HL-60/S4 treated with phorbol 12-myristate 13-acetate at 8.2 ng/mL for 4 days and 3 days (cell line): ENCODE data around the gene CROT.

Experiments
- in situ Hi-C: fragments of 300-500 bp; cut with MboI; formaldehyde crosslinking; loops from 2 replicates; pipeline ENCODE4 v1.15.0; 2022; ENCODE audit warnings: low sequenced_read_pairs

The CROT gene

DNA sequence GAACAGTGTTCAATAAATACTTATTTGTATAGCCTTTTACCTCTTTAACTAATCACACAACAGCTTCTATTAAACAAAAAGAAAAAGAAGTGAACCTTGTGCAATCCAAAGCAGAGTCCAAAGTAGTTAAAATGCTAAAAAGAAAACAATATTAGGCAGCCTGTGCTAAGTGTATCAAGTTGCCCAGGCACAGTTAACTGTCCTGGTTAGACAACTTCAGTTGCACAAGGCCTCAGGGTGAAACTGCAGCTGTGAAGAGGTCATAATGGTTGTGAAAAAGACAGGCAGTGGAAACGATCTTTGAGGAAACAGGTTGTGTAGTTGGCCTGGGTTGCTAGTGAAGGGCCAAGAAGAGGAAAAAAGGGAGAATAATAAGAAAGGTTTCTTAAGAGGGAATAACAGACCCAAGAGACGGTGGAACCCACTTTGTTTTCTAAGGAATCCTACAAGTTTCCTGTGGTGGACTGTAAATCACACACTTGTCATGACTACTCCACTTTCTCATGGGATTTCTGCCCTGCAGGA, 6.0 kb upstream of the CROT start:
- in situ Hi-C loops, result no loop called here

DNA sequence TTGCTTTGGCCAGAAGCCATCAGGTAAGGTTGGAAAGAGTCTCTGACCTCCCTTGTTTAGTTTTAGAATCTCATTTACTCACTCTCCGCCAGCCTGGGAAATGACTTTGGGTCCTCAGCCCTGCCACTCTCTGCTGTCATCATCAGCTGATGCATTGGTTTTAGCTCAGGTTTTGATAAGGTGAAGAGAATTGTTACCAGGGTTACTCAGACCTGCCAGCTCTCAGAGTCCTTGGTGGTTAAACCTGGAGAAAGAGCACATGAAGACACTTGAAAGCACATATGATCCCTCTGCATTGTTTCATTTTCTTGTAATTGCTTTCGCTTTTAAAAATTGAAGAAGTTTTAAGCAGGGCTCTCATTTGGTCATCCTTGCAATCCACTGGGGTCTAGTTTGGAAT, 4.0 kb upstream of the CROT start:
- in situ Hi-C loops, result no loop called here

- in situ Hi-C loops, result no loop called here
Observed at GRCh38 chr7:87342231-87342630, 3.2 kb upstream of the CROT start.

GRCh38 chr7:87344446-87344845, 1.0 kb upstream of the CROT start:
- in situ Hi-C loops, result no loop called here

DNA sequence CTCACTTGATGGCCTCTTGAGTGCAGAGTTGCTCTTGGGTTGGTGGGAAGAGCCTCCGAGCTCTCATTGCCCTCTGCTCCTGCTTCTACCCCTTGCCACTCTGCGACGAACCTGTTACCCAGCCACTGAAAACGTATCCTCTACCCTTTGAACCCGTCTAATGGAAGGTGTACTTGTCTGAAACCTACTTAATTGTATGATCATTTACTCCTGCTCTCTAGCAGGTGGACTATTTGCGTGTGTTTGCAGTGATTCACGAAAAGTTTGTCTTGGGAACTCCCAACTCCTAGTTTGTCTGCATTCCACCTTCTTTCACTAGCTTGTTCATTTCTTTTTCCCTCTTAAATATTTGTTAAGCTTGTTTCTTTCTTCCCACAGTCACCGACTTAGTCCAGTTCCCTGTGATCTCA, 503 bp downstream of the CROT start:
- in situ Hi-C loops, result no loop called here

- in situ Hi-C loops, result no loop called here
Observed at GRCh38 chr7:87347207-87347606, 1.7 kb downstream of the CROT start.

GRCh38 chr7:87347664-87348063, 2.2 kb downstream of the CROT start:
- in situ Hi-C loops, result no loop called here

- in situ Hi-C loops, result no loop called here
Observed at GRCh38 chr7:87354749-87355148, 9.3 kb downstream of the CROT start.

DNA sequence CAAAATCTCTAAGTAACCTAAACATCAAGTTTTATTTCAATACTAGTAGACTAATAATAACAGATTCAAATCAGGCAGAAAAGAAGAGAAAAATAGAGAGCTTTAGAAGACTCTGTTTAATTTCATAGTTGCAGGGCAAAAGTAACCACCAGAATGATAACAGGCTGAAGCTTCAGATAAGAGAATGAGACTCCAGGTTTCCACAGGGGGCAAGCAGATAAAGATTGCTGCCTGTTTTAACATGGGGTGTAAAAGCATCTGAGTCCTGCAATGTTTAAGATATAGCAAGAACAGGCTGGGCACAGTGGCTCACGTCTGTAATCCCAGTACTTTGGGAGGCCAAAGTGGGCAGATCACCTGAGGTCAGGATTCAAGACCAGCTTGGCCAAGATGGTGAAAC, 11.0 kb downstream of the CROT start:
- in situ Hi-C loops, result no loop called here

- in situ Hi-C loops, result no loop called here
Observed at GRCh38 chr7:87359366-87359765, 13.9 kb downstream of the CROT start.

- in situ Hi-C loops, result no loop called here
Observed at GRCh38 chr7:87361320-87361719, 15.9 kb downstream of the CROT start.

- in situ Hi-C loops, result no loop called here
Observed at GRCh38 chr7:87363342-87363741, 17.9 kb downstream of the CROT start.

- in situ Hi-C loops, result no loop called here
Observed at GRCh38 chr7:87364246-87364645, 18.8 kb downstream of the CROT start.

DNA sequence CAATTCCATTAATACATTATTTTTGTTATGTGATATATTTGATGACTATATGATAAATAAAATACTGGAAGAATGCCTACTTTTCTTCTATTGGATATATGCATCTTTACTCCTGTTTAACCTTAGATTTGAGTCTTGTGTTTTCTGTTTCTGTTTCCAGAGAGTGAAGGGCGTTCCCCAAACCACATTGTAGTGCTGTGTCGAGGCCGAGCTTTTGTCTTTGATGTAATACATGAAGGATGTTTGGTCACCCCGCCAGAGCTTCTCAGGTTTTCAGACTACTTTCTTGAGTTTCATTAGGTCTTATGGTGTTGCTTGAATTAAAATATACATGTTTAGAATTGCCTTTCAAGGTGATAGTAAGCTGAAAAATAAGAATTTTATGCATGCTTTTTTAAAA, 23.8 kb downstream of the CROT start:
- in situ Hi-C loops, result no loop called here

- in situ Hi-C loops, result no loop called here
Observed at GRCh38 chr7:87370660-87371180, 25.3 kb downstream of the CROT start.

DNA sequence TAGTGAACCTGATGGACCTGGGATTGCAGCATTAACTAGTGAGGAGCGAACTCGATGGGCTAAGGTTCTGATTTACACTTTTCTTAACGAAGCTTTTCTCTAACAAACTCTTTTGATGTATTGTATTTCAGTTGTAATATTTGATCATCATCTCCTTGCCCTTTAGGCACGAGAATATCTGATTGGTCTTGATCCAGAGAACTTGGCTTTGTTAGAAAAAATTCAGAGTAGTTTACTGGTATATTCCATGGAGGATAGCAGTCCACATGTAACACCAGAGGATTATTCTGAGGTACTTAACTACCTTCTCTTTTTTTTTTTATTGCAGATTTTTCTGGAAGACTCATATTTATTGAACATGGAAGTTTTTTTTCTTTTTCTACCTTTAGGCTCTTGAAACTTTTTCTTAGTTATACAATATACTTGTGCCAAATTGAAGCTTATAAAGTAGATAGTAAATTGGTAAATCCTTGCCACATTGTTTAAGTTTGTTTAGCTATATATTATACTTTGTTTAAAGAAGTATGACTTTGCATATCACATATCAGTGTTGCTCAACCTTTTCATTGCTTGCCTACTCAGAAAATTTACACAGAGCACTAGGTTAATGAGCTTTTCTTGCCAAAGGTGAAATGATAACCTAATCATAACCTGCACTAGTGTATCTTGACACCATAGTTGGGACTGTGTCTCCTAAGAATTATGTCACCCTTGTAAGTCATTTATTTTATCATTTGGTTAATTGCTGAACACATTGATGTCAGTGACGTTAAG, 30.4 kb downstream of the CROT start:
- in situ Hi-C loops, result no loop called here

DNA sequence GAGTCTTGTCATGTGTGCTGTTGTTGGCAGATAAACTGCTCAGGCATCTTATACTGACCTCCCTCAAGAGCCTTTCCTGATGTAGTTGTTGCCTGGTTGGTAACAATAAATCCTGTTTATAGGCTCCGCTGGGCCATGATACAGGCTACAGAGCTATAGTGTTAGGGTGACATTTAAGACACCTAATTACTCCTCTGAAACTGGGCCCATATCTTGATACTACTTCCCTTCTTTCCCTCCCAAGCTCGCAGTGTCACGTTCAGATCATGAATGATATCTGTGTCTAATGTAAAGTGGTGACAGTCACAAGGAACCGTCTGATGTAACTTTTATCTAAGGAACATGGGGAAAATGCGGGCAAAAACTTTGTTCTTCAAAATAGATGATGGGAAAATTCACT, 35.4 kb downstream of the CROT start:
- in situ Hi-C loops, result no loop called here

DNA sequence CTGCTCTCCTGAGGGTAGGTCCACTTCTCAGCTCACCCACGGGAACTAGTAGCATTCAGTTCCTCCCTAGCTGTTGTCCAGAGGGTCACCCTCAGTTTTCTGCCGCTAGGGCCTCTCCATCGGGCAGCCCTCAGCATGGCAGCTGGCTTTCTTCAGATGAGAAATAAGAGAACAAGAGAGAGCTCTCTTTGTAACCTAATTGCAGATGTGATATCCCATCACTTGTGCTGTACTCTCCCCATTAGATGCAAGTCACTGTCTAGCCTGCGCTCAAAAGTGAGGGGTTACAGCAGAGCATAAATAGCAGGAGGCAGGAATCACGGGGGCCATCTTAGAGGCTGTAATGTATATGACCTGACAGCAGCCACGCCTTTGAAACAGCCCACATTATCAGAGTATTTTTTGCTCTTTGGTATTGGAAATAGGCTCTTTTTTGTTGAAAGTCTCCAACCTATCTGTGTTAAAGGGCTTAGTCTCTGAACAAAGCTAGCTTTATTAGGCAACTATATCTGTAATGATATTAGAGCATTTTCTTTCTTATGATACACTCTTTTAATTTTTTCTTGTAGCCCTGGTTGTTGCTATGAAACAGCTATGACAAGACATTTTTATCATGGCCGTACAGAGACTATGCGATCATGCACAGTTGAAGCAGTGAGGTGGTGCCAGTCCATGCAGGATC, 45.7 kb downstream of the CROT start:
- in situ Hi-C loops, result no loop called here

- in situ Hi-C loops, result no loop called here
Observed at GRCh38 chr7:87395442-87396020, 50.1 kb downstream of the CROT start.

DNA sequence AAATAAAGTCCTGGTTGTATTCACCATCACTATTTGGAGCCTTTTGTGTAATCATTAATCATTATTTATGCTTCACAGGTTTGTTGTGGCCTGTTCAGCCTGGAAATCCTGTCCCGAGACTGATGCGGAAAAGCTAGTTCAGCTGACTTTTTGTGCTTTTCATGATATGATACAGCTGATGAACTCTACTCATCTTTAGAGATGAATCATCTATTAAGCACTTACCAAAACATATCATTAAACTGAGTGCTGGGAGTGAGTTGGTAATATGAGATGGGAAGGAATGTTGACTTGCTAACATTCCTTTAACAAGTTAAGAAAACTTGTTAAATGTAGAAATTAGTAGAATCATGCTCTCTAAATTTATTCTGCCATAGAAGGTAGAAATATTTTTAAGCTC, 53.0 kb downstream of the CROT start:
- in situ Hi-C loops, result no loop called here

DNA sequence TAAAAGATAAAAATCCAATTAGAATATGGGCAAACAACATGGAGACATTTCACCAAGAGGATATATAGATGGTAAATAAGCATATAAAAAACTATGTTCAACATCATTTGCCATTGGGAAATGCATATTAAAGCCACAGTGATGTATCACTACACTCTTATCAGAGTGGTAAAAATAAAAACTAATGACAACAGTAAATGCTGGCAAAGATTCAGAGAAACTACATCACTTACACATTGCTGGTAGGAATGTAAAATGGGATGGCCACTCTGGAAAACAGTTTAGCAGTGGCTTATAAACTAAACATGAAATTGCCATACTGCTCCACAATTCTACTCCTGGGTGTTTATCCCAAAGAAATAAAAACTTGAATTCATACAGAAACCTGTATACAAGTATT, 59.2 kb downstream of the CROT start:
- in situ Hi-C loops, result no loop called here

- in situ Hi-C loops, result no loop called here
Observed at GRCh38 chr7:87411186-87411585, 65.7 kb downstream of the CROT start.
